ENCODE measurements around the gene KCNMA1.

KCNMA1 gene

DNA sequence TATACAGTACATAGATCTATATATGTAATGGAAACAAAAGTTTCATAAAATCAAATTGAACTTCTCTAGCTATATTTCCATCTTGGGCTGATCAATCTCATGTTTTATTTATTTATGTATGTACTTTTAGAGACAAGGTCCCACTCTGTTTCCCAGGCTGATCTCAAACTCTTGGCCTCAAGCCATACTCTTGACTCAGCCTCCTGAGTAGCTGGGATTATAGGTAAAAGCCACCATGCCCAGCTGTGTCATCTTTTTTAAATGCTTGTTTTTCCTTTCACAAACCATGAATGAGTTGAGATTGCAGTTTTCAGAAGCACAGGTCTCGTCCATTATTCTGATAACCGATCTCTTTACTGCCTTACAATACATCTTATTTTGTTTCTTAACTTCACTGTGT lies 400.9 kb downstream of the KCNMA1 start:
- H3F3A ChIP-seq (ENCODE audit: insufficient read depth): no peaks in the 10 kb centered on the region
- H3K9me3 ChIP-seq (ENCODE audit: insufficient read depth, low read length): no peaks in the 10 kb centered on the region
- no peaks in the 10 kb centered on the region for H3K27me3 ChIP-seq (ENCODE audit: low read length)
- no peak overlapping the region for H3K27ac ChIP-seq (ENCODE audit: low read depth, low read length)
- no peak overlapping the region for H2AFZ ChIP-seq (ENCODE audit: low read depth, low read length, severe bottlenecking)
- no peaks in the 10 kb centered on the region for H3K79me2 ChIP-seq (ENCODE audit: insufficient read depth, low read length)
- no peak for TF ChIP-seq EZH2phosphoT487 (conservative IDR thresholded peaks at IDR 0.05; ENCODE audit: low read length)
- TF ChIP-seq, protein P1, sequence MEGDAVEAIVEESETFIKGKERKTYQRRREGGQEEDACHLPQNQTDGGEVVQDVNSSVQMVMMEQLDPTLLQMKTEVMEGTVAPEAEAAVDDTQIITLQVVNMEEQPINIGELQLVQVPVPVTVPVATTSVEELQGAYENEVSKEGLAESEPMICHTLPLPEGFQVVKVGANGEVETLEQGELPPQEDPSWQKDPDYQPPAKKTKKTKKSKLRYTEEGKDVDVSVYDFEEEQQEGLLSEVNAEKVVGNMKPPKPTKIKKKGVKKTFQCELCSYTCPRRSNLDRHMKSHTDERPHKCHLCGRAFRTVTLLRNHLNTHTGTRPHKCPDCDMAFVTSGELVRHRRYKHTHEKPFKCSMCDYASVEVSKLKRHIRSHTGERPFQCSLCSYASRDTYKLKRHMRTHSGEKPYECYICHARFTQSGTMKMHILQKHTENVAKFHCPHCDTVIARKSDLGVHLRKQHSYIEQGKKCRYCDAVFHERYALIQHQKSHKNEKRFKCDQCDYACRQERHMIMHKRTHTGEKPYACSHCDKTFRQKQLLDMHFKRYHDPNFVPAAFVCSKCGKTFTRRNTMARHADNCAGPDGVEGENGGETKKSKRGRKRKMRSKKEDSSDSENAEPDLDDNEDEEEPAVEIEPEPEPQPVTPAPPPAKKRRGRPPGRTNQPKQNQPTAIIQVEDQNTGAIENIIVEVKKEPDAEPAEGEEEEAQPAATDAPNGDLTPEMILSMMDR (IDR thresholded peaks at IDR 0.05; ENCODE audit: insufficient read depth, low read length, poor library complexity, severe bottlenecking): no peak
- no peaks in the 10 kb centered on the region for H3K9me2 ChIP-seq (replicated peaks; ENCODE audit: insufficient read depth, low read length)
- H3K4me2 ChIP-seq (ENCODE audit: low read depth, low read length, poor library complexity, severe bottlenecking): no peak overlapping the region
- H3K4me3 ChIP-seq (ENCODE audit: insufficient read depth, low read length, poor library complexity, severe bottlenecking): no peak overlapping the region
- no peaks in the 10 kb centered on the region for H4K20me1 ChIP-seq (ENCODE audit: low read depth, low read length)
- H3K9ac ChIP-seq (ENCODE audit: low read length): no peak overlapping the region
- no peaks in the 10 kb centered on the region for H3K36me3 ChIP-seq (ENCODE audit: low read length)

DNA sequence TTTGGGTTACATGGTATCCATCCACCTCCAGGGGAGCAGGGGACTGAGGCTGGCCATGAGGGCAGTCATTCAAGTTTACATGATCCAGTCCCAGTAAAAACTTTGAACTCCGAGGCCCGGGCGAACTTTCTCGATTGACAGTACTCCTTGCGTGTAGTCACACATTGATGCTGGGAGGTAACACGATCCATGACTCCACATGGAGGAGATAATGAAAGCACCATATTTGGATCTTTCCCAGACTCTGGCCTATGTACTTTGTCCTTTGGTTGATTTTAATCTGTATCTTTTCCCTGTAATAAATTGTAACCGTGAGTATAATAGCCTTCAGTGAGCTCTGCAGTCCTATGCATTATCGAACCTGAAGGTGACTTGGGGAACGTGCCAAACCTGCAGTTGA lies 401.6 kb downstream of the KCNMA1 start:
- H3K27me3 ChIP-seq (ENCODE audit: low read length): no peaks in the 10 kb centered on the region
- TF ChIP-seq, protein P1 (IDR thresholded peaks at IDR 0.05; ENCODE audit: insufficient read depth, low read length, poor library complexity, severe bottlenecking): no peak
- no peak for TF ChIP-seq EZH2phosphoT487 (conservative IDR thresholded peaks at IDR 0.05; ENCODE audit: low read length)
- H3K9me3 ChIP-seq (ENCODE audit: insufficient read depth, low read length): no peaks in the 10 kb centered on the region
- H4K20me1 ChIP-seq (ENCODE audit: low read depth, low read length): no peaks in the 10 kb centered on the region
- H2AFZ ChIP-seq (ENCODE audit: low read depth, low read length, severe bottlenecking): no peak overlapping the region
- no peaks in the 10 kb centered on the region for H3K36me3 ChIP-seq (ENCODE audit: low read length)
- no peak overlapping the region for H3K4me3 ChIP-seq (ENCODE audit: insufficient read depth, low read length, poor library complexity, severe bottlenecking)
- no peak overlapping the region for H3K27ac ChIP-seq (ENCODE audit: low read depth, low read length)
- no peak overlapping the region for H3K9ac ChIP-seq (ENCODE audit: low read length)
- no peaks in the 10 kb centered on the region for H3F3A ChIP-seq (ENCODE audit: insufficient read depth)
- no peaks in the 10 kb centered on the region for H3K79me2 ChIP-seq (ENCODE audit: insufficient read depth, low read length)
- H3K4me2 ChIP-seq (ENCODE audit: low read depth, low read length, poor library complexity, severe bottlenecking): no peak overlapping the region
- no peaks in the 10 kb centered on the region for H3K9me2 ChIP-seq (replicated peaks; ENCODE audit: insufficient read depth, low read length)

DNA sequence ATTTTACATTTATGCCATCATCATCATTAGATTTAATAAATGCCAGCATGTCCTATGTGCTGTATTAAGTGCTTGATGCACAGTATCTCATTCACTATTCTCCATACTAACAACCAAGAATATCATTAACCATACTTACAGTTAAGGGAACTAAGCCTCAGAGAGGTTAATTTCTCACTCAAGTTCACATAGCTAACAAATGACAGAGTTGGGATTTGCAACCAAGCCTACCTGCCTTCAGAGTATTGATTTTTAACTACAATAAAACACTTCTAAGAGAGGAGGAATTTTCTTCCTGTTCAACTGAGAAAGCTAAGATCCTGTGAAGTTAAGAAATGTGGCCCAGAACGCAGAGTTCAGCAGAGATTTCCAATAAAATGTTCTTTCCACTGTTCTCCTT lies 403.0 kb downstream of the KCNMA1 start:
- H3K9me2 ChIP-seq (replicated peaks; ENCODE audit: insufficient read depth, low read length): no peaks in the 10 kb centered on the region
- H3F3A ChIP-seq (ENCODE audit: insufficient read depth): no peaks in the 10 kb centered on the region
- H3K79me2 ChIP-seq (ENCODE audit: insufficient read depth, low read length): no peaks in the 10 kb centered on the region
- H2AFZ ChIP-seq (ENCODE audit: low read depth, low read length, severe bottlenecking): no peak overlapping the region
- H3K4me2 ChIP-seq (ENCODE audit: low read depth, low read length, poor library complexity, severe bottlenecking): no peak overlapping the region
- no peaks in the 10 kb centered on the region for H4K20me1 ChIP-seq (ENCODE audit: low read depth, low read length)
- H3K9me3 ChIP-seq (ENCODE audit: insufficient read depth, low read length): no peaks in the 10 kb centered on the region
- no peak overlapping the region for H3K4me3 ChIP-seq (ENCODE audit: insufficient read depth, low read length, poor library complexity, severe bottlenecking)
- H3K27ac ChIP-seq (ENCODE audit: low read depth, low read length): no peak overlapping the region
- TF ChIP-seq, protein P1 (IDR thresholded peaks at IDR 0.05; ENCODE audit: insufficient read depth, low read length, poor library complexity, severe bottlenecking): no peak
- TF ChIP-seq EZH2phosphoT487 (conservative IDR thresholded peaks at IDR 0.05; ENCODE audit: low read length): no peak
- no peaks in the 10 kb centered on the region for H3K36me3 ChIP-seq (ENCODE audit: low read length)
- H3K9ac ChIP-seq (ENCODE audit: low read length): no peak overlapping the region
- no peaks in the 10 kb centered on the region for H3K27me3 ChIP-seq (ENCODE audit: low read length)

Data from SU-DHL-6 (cell line).